Glutamatergic neuron (in vitro differentiated cells): Measurements from ENCODE around the gene SELENBP1. TPM values are rescaled to one million over a fixed set of nuclear protein-coding genes. Genes with fewer than 3 reads are reported as not detected.

ENCODE experiments used
- DNase-seq: peaks from one replicate; pipeline ENCODE4 v3.0.0; 2022
- H3K27ac Mint-ChIP-seq: one replicate; pipeline ENCODE4 v1.8.0; 2020; ENCODE audit warnings: mild to moderate bottlenecking, mixed read lengths, inconsistent platforms; ENCODE audit not compliant: unreplicated experiment
- H3K27me3 Mint-ChIP-seq: one replicate; pipeline ENCODE4 v1.8.0; 2020; ENCODE audit warnings: mild to moderate bottlenecking, moderate library complexity, mixed read lengths, inconsistent platforms; ENCODE audit not compliant: unreplicated experiment
- H3K36me3 Mint-ChIP-seq: one replicate; pipeline ENCODE4 v1.8.0; 2020; ENCODE audit warnings: mild to moderate bottlenecking, mixed read lengths, inconsistent platforms; ENCODE audit not compliant: unreplicated experiment
- H3K4me1 Mint-ChIP-seq: one replicate; pipeline ENCODE4 v1.8.0; 2020; ENCODE audit warnings: mild to moderate bottlenecking, low read depth, mixed read lengths, inconsistent platforms; ENCODE audit not compliant: unreplicated experiment
- H3K4me3 Mint-ChIP-seq: one replicate; pipeline ENCODE4 v1.8.0; 2020; ENCODE audit warnings: mild to moderate bottlenecking, mixed read lengths, inconsistent platforms; ENCODE audit not compliant: unreplicated experiment
- H3K9me3 Mint-ChIP-seq: one replicate; pipeline ENCODE4 v1.8.0; 2020; ENCODE audit warnings: mild to moderate bottlenecking, moderate library complexity, mixed read lengths, inconsistent platforms; ENCODE audit not compliant: unreplicated experiment
- CTCF ChIP-seq: fragments of 200-600 bp; sonication (generic); IDR thresholded peaks from one replicate; pipeline ENCODE4 v1.5.0; 2021; ENCODE audit not compliant: partially characterized antibody, unreplicated experiment
- total RNA-seq: library from RNA; stranded (reverse); fragmentation: NEBNext Ultra II Directional; extraction: Animal tissue kit (Norgen Biotek cat#: 25700); gene quantifications from one replicate; pipeline ENCODE4 v1.2.1, GENCODE V29; 2021; ENCODE audit not compliant: unreplicated experiment

The SELENBP1 gene
- total RNA-seq, 1 donor from 2014 or later: 2.9 TPM

GRCh38 chr1:151347523-151348246 lies 24.8 kb downstream of the SELENBP1 start:
- H3K27ac Mint-ChIP-seq: peak overlapping the region; percentile 99
- H3K27me3 Mint-ChIP-seq: no peaks in the 10 kb centered on the region
- no peak for DNase-seq
- peak overlapping the region; percentile 92 for H3K4me3 Mint-ChIP-seq
- no peak for TF ChIP-seq CTCF
- peaks cover 16% of the 10 kb centered on the region for H3K4me1 Mint-ChIP-seq
- H3K9me3 Mint-ChIP-seq: peaks cover 14% of the 10 kb centered on the region
- peaks cover 4% of the 10 kb centered on the region for H3K36me3 Mint-ChIP-seq

DNA sequence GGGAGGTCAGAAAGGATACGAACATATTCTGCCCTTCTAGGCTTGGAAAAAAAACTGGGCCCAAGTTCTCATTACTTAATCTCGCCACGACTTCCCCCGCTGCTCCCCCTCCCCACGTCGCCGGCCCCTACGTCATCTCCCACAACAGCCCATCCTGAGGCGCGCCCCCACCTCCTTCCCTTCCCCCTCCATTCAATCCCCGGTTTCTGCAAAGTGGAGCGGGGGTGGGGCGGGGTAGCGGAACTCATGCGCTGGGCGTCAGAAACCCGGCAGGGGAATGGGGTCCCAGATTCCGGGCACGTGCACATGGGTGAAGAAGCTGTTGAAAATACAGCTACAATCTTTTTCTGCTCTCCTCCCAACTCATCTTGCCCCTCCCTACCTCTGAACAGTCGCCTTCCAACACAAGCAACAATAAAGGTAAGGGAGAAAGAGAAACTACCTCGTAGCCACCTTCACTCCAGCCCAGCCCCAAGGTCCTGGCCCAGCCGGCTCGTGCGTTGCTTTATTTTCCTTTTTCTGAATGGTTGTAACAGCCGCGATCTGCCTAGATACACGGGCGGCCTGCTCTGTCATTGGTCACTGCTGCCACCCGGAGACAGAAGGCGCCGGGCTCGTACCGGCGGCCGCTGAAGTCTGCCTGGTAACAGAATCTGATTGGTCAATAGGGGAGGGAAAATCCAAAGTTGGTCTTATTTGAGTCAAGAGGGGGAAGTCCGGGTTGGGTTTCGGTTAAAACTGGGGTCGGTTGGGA lies 25.6 kb downstream of the SELENBP1 start, which contains the start of gene RFX5:
TSS of gene RFX5 (minus strand) at position 484 of the 754 bp plus-strand sequence. CDS start 932 bp downstream, outside the sequence.
- DNase-seq: peak; percentile 90
- peaks cover 4% of the 10 kb centered on the region for H3K36me3 Mint-ChIP-seq
- no peaks in the 10 kb centered on the region for H3K27me3 Mint-ChIP-seq
- H3K4me3 Mint-ChIP-seq: peak within 1 kb of the TSS; percentile 92
- peaks cover 14% of the 10 kb centered on the region for H3K9me3 Mint-ChIP-seq
- TF ChIP-seq CTCF: no peak
- H3K4me1 Mint-ChIP-seq: peaks cover 16% of the 10 kb centered on the region
- H3K27ac Mint-ChIP-seq: peak within 1 kb of the TSS; percentile 99

DNA sequence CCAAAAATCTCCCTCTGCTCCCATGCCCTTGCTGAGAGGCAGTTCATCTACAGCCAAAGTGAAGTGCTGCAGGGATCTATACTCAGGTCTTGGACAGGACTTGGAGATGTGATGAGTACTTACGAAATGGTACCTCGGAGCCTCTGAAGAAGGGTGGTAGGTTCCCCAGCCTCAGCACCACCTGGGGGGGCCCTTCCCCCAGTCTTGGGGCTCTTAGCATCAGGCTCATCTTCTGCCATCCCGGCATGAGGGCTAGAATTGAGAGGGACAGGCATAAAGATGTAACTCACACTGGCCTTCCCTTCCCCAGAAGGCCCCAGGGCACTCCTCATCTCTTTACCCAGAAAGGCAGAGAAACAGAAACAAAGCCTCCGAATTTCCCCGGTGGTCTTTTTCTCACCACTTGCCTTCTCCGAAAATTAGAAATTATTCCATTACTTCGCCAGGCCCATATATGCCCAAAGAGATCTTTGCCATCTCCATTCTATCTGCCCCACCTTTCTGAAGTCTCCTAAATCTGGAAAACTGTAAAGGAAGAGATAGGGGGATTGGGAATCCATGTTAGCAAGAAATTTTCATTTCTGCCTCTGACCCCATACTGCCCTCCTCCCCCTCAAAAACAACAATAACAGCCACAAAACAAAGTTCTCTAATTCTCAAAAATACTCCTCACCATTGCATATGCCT lies 26.3 kb downstream of the SELENBP1 start:
- H3K27ac Mint-ChIP-seq: peak overlapping the region; percentile 99
- peaks cover 14% of the 10 kb centered on the region for H3K9me3 Mint-ChIP-seq
- DNase-seq: no peak
- H3K27me3 Mint-ChIP-seq: no peaks in the 10 kb centered on the region
- H3K36me3 Mint-ChIP-seq: peaks cover 4% of the 10 kb centered on the region
- H3K4me1 Mint-ChIP-seq: peaks cover 16% of the 10 kb centered on the region
- H3K4me3 Mint-ChIP-seq: peak overlapping the region; percentile 92
- TF ChIP-seq CTCF: no peak

DNA sequence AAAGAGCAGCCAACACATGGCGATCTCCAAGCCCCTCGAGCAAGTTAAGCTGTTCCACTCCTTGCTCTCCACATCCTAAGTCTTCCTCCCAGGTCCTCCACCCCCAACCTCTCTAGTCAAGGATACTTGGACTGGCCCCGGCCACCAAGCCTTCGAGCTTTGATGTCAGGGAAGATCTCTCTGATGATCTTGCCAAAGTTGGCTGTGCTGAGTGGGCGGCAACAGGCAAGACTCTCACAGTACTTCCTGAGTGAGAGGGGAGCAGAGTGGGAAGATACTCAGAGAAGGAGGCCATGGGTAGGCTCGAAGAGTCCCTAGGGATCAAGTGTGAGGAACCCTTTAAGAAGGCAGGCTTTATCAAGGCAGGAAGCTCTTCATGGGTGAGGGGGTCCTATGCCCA lies 28.2 kb downstream of the SELENBP1 start:
- no peak for TF ChIP-seq CTCF
- H3K27ac Mint-ChIP-seq: no peak overlapping the region

More for the DNA sequence above, 28.2 kb downstream of the SELENBP1 start:
- DNase-seq: no peak
- H3K4me1 Mint-ChIP-seq: peaks cover 22% of the 10 kb centered on the region
- no peak overlapping the region for H3K4me3 Mint-ChIP-seq
- H3K27me3 Mint-ChIP-seq: no peaks in the 10 kb centered on the region
- H3K9me3 Mint-ChIP-seq: peaks cover 16% of the 10 kb centered on the region
- H3K36me3 Mint-ChIP-seq: no peaks in the 10 kb centered on the region
